GM19468 (cell line): ENCODE results near the gene CYP4F8.
"Not testable (repeated sequence)": the region's sequence is repeated elsewhere in the genome, so short reads cannot be mapped to it uniquely, and the experiment has no call there.

Experiments used
- ATAC-seq: cut with Tn5 transposase; IDR thresholded peaks from one replicate; pipeline ENCODE4 v1.9.1; 2021; ENCODE audit warnings: mild to moderate bottlenecking, moderate library complexity, moderate number of reproducible peaks; ENCODE audit not compliant: unreplicated experiment; ENCODE audit errors: extremely low read depth

The CYP4F8 gene, protein sequence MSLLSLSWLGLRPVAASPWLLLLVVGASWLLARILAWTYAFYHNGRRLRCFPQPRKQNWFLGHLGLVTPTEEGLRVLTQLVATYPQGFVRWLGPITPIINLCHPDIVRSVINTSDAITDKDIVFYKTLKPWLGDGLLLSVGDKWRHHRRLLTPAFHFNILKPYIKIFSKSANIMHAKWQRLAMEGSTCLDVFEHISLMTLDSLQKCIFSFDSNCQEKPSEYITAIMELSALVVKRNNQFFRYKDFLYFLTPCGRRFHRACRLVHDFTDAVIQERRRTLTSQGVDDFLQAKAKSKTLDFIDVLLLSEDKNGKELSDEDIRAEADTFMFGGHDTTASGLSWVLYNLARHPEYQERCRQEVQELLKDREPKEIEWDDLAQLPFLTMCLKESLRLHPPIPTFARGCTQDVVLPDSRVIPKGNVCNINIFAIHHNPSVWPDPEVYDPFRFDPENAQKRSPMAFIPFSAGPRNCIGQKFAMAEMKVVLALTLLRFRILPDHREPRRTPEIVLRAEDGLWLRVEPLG

DNA sequence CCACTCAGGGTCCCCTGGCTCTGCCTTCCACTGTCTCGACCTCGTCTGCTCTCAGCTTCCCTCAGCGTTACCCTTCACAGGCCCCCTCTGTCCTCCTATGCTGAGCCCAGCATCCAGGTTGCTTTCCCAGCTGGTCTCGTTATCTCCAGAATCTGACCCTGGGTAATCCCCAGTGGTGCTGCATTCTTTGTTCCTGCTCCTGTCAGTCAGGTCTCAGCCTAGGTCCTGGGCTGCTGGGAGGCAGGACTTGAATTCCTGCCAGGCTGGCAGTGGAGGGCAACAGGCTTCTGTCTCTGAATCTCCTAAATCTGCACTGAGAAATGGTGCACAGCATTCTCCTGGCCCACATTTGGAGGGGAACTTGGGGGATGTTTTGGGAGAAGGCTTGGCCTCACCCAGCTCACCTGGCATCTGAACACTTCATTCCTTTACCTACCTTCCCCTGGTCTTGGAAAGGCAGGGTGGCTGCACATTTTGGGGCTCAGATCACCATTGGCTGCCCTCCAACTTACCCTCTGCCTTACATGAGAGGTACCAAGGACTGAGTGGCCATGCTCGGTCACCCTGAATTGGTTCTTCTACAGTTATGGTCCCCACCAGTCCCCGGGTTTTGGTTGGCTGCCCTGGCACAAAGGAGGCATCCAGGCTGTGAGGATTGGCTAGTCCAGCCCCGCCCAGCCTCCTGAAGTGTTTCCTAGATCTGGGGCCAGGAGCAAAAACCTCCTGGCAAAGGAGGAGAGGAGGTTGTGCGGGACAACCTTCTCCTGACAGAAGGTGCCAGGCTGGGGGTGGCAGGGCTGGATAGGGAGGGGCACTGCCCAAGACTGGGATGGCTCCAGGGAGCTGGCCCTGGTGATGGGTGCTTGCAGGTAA lies at the start of gene CYP4F8:
CYP4F8 (plus strand) TSS at position 712 of the 873 bp plus-strand sequence. CDS start 399 bp downstream, outside the sequence.
- no peak for ATAC-seq

GRCh38 chr19:15570420-15570819 lies 44.6 kb upstream of the CYP4F8 start:
- no peak for ATAC-seq

DNA sequence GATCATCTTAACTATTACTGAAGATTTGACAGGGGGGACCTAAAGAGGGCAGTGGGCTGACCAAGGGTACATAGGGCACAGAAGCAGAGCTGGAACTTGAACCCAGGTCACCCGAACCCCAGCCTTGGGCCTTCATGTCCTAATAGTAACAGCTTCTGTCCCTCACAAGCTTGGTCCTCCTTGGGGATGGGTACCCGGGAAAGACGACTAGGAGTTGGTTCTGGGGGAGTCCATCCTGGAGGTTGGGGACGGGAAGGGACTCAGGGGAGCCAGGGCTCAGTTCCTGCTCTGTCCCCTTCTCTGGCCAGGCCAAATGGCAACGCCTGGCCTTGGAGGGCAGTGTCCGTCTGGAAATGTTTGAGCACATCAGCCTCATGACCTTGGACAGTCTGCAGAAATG lies 39.6 kb upstream of the CYP4F8 start:
- no peak for ATAC-seq

- ATAC-seq = no peak
Observed at GRCh38 chr19:15576526-15577156, 38.4 kb upstream of the CYP4F8 start.

DNA sequence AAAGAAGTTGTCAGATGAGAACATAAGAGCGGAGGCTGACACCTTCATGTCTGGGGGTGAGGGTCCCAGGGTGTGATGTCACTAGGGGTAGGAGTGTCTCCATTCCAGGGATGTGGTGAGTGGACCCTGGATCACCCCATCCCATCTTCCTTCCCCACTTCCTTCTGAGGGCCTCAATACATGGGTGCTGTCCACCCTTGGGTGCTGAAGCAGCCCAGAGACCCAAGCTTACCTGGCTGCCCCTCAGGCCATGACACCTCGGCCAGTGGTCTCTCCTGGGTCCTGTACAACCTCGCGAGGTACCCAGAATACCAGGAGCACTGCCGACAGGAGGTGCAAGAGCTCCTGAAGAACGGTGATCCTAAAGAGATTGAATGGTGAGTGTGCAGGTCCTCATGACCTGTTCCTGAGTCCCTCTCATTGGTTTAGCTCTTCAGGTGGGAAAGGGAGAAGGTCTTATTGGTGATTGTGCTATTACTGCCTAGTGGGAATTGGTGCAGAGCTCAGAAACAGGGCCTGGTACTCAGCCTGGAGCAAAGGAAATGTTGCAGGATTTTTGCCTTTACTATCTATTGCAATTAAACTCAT lies 37.7 kb upstream of the CYP4F8 start:
- ATAC-seq = no peak

DNA sequence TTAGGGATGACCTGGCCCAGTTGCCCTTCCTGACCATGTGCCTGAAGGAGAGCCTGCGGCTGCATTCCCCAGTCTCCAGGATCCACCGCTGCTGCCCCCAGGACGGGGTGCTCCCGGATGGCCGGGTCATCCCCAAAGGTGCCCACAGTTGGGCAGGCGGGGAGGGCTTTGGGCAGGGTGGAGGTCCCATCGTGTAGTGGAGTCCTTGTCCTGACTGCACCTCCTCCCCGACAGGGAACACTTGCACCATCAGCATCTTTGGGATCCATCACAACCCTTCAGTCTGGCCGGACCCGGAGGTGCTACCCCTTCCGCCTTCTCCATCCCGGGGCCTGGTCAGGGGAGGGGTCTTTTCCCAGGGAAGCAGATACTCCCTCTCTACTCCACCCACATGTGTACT lies 31.7 kb upstream of the CYP4F8 start:
- no peak for ATAC-seq

- no peak for ATAC-seq
Observed at GRCh38 chr19:15584095-15584494, 30.9 kb upstream of the CYP4F8 start.

GRCh38 chr19:15584541-15585115 lies 30.4 kb upstream of the CYP4F8 start:
- ATAC-seq = no peak

- ATAC-seq = no peak
Observed at GRCh38 chr19:15587663-15588062, 27.4 kb upstream of the CYP4F8 start.

GRCh38 chr19:15588265-15588664 lies 26.8 kb upstream of the CYP4F8 start:
- ATAC-seq = no peak

DNA sequence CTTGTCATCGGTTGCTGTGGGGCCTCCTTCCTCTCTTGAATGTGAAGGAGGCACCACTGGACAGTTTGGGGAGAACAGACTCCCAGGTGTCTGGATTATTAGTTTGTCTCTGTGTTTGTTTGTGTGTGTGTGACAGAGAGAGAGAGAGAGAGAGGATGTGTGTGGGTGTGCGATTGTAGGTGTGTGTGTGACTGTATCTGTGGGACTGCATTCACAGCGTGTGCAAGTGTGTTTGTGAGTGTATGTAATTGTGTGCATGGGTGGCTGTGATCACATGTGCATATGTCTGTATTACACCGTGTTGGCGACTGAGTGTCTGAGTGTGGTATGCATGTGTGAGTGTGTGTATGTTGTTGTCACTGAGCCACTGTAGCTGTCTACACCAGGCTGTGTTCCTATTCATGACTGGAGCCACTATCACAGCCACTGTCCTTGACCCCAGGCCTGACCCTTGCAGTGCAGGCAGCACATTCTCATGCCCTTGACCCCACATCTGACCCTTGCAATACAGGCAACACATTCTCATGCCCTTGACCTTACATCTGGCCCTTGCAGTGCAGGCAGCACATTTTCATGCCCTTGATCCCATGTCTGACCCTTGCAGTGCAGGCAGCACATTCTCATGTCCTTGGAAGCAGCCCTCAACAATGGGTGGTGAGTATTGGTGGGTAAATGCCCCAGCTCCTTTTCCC lies 25.1 kb upstream of the CYP4F8 start:
- ATAC-seq = no peak

DNA sequence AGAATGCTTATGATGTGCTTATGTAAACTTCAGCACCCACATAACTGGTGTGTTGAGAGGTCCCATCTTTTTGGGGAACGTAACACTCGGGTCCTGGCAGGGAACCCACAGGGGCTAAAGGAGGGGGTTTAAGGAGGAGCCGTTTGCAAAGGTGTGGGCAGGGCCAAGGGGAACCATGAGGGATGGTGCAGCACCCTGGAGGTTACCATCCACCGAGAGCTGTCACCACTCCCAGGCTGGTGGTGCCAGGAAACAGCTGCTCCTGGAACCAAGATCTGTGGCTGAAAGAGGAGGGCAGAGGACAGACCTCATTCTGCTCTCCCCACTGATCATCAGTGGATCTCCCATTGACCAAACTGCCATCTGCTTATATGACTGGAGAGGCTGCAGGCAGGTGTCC lies 23.2 kb upstream of the CYP4F8 start:
- no peak for ATAC-seq

GRCh38 chr19:15592506-15592905 lies 22.5 kb upstream of the CYP4F8 start:
- not testable (repeated sequence) for ATAC-seq

- ATAC-seq = not testable (repeated sequence)
Observed at GRCh38 chr19:15593766-15594165, 21.3 kb upstream of the CYP4F8 start.

GRCh38 chr19:15595069-15595468 lies 19.9 kb upstream of the CYP4F8 start:
- no peak for ATAC-seq

GRCh38 chr19:15607978-15608925 lies 6.8 kb upstream of the CYP4F8 start:
- ATAC-seq = not testable (repeated sequence)

GRCh38 chr19:15609261-15609660 lies 5.8 kb upstream of the CYP4F8 start:
- ATAC-seq = no peak

DNA sequence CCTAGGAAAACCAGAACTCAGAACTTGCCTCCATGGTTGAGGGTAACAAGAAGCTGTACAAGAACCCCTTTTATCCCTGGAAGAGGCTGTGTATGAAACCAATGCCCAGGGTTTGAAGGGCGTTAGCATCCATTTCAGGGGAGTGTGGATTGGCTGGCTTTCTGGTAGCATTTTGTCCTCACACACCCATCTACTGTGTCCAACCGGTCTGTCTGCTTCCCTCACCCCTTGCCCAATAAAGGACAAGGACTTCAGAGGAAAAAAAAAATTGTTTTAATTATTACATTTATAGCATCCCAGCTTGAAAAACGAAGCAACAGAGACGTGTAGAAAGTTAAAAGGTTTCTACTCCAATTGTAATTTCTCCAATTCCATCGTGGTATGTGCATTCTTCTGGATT lies 2.7 kb upstream of the CYP4F8 start:
- no peak for ATAC-seq
